Thoracic aorta (tissue), 2 donors: ENCODE data around the gene SH3GLB2. TPM values are rescaled to one million over a fixed set of nuclear protein-coding genes. Genes with fewer than 3 reads are reported as not detected.

Experiments used
- ATAC-seq: fragments of 150-250 bp; one replicate; pipeline ENCODE4 v1.8.0; 2017; ENCODE audit warnings: low read depth; ENCODE audit not compliant: insufficient number of reproducible peaks, low FRiP score
- DNase-seq: peaks from one replicate; pipeline ENCODE4 v3.0.0-alpha.2; 2020; ENCODE audit warnings: low spot score
- H3K27ac ChIP-seq, 2 donors: fragments of 200-600 bp; sonication (generic); 1 replicate in 1 of 2; 2 replicates in 1 of 2; pipeline ENCODE4 v1.5.1; 2016; ENCODE audit warnings: mild to moderate bottlenecking in 2 of 2, moderate library complexity in 2 of 2
- H3K27me3 ChIP-seq: fragments of 200-600 bp; sonication (generic); replicated peaks from 2 replicates; pipeline ENCODE4 v1.6.0; 2016; ENCODE audit warnings: mild to moderate bottlenecking; ENCODE audit not compliant: insufficient read depth
- H3K36me3 ChIP-seq: fragments of 200-600 bp; sonication (generic); one replicate; pipeline ENCODE4 v1.5.1; 2016
- H3K4me1 ChIP-seq, 2 donors: fragments of 200-600 bp; sonication (generic); 1 replicate in 1 of 2; 2 replicates in 1 of 2; pipeline versions ENCODE4 v1.5.1 to v1.6.0; 2016; ENCODE audit warnings: low read depth in 2 of 2, mild to moderate bottlenecking in 1 of 2; ENCODE audit not compliant: control insufficient read depth in 1 of 2
- H3K4me3 ChIP-seq: fragments of 200-600 bp; sonication (generic); 2 replicates; pipeline ENCODE4 v1.5.1; 2016; ENCODE audit warnings: mild to moderate bottlenecking
- H3K9me3 ChIP-seq: fragments of 200-600 bp; sonication (generic); 2 replicates; pipeline ENCODE4 v1.5.1; 2016
- CTCF ChIP-seq: fragments of 200-600 bp; sonication (generic); IDR thresholded peaks from one replicate; pipeline ENCODE4 v1.5.1; 2019; ENCODE audit warnings: antibody characterized with exemption
- total RNA-seq, 2 donors: library from RNA; depleted of rRNA; stranded (reverse); fragments of >200 nt; gene quantifications; one replicate each; pipeline versions ENCODE4 v1.1.0 to v1.2.3, GENCODE V29; 2016

SH3GLB2 gene
- total RNA-seq, 2 donors from 2014 or later: 101 to 184 TPM

GRCh38 chr9:129059796-129060785 is 32.0 kb upstream of the SH3GLB2 start:
- DNase-seq (no peak), ATAC-seq (no peak)
- Histone ChIP-seq H3K4me3 (no peak overlapping the region), H3K9me3 (no peaks in the 10 kb centered on the region), H3K27ac (no peak overlapping the region), H3K36me3 (peaks cover 35% of the 10 kb centered on the region), H3K27me3 (no peaks in the 10 kb centered on the region), H3K4me1 (no peaks in the 10 kb centered on the region)
- no peak for TF ChIP-seq CTCF

- no peaks in the 10 kb centered on the region for H3K9me3 ChIP-seq
- no peaks in the 10 kb centered on the region for H3K4me1 ChIP-seq
- no peak for ATAC-seq
- no peaks in the 10 kb centered on the region for H3K27me3 ChIP-seq
- H3K27ac ChIP-seq: no peak overlapping the region
- no peak for DNase-seq
- H3K4me3 ChIP-seq: no peak overlapping the region
- peaks cover 35% of the 10 kb centered on the region for H3K36me3 ChIP-seq
- TF ChIP-seq CTCF: no peak
Measured at GRCh38 chr9:129058965-129059795, 31.0 kb upstream of the SH3GLB2 start.

DNA sequence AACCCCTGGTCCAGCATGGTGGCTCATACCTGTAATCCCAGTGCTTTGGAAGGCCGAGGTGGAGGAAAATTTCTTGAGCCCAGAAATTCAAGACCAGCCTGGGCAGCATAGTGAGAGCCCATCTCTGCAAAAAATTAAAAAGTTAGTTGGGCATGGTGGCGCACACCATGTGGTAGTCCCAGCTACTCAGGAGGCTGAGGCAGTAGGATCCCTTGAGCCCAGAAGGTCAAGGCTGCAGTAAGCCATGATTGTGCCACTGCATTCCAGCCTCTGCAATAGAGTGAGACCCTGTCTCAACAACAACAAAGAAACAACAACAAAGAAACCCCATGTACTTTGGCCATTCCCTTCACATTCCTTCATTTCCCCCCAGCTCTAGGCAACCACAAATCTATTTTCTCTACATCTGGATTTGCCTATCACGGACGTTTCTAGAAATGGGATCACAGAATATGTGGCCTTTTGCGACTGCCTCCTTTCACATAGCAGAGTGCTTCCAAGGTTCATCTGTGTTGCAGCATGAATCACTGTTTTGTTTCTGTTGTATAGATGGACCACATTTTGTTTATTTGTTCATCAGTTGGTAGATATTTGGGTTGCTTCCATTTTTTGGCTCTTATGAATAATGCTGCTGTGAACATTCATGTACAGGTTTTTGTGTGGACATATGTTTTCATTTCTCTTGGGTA is 26.2 kb upstream of the SH3GLB2 start:
- peaks cover 19% of the 10 kb centered on the region for H3K36me3 ChIP-seq
- no peaks in the 10 kb centered on the region for H3K27me3 ChIP-seq
- no peaks in the 10 kb centered on the region for H3K4me1 ChIP-seq
- H3K27ac ChIP-seq: no peak overlapping the region
- DNase-seq (no peak), ATAC-seq (no peak)
- H3K4me3 ChIP-seq: no peak overlapping the region
- no peak for TF ChIP-seq CTCF
- no peaks in the 10 kb centered on the region for H3K9me3 ChIP-seq

GRCh38 chr9:129053020-129053419 is 24.9 kb upstream of the SH3GLB2 start:
- no peaks in the 10 kb centered on the region for H3K4me1 ChIP-seq
- no peak for DNase-seq
- H3K27me3 ChIP-seq: no peaks in the 10 kb centered on the region
- ATAC-seq: no peak
- no peak overlapping the region for H3K4me3 ChIP-seq
- no peak overlapping the region for H3K27ac ChIP-seq
- H3K36me3 ChIP-seq: peaks cover 26% of the 10 kb centered on the region
- H3K9me3 ChIP-seq: no peaks in the 10 kb centered on the region
- no peak for TF ChIP-seq CTCF

DNA sequence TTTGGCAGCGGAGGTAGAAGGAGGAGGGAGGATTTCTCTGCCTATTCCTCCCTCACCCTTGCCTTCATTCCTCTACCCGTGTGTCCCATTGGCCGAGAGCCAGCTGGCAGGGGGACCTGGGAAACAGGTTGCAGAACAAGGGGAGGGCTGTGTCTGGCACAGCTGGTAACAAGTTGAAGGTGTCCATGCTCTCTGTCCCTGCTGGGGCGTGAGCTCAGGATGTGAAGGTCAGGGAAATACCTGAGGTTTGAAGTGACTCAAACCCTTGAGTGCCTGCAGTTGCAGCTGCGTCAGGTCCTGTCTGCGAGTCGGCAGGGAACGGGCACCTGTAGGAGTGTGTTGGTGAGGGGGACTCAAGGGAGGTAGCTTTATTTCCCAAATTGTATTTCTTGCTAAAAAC is 24.5 kb upstream of the SH3GLB2 start:
- Histone ChIP-seq H3K27ac (no peak overlapping the region), H3K36me3 (peaks cover 29% of the 10 kb centered on the region), H3K9me3 (no peaks in the 10 kb centered on the region), H3K4me3 (no peak overlapping the region), H3K27me3 (no peaks in the 10 kb centered on the region), H3K4me1 (no peaks in the 10 kb centered on the region)
- no peak for TF ChIP-seq CTCF
- ATAC-seq: no peak
- DNase-seq: no peak
